GM12875 (cell line): ENCODE measurements around the gene CNTNAP5.
A peak's percentile ranks its signal among the peaks of the same experiment; 100 is the strongest.

ENCODE experiments used
- H3K4me3 ChIP-seq: one replicate; pipeline ENCODE4 v1.5.1; 2011; ENCODE audit warnings: low read depth, low read length, control low read depth
- TF ChIP-seq, protein P1 (sequence below): IDR thresholded peaks from 2 replicates; pipeline ENCODE4 v1.5.1; 2011; ENCODE audit warnings: low read depth, mild to moderate bottlenecking, control low read depth, inconsistent platforms, low read length, moderate library complexity, borderline replicate concordance; ENCODE audit not compliant: insufficient read depth

Gene CNTNAP5

DNA sequence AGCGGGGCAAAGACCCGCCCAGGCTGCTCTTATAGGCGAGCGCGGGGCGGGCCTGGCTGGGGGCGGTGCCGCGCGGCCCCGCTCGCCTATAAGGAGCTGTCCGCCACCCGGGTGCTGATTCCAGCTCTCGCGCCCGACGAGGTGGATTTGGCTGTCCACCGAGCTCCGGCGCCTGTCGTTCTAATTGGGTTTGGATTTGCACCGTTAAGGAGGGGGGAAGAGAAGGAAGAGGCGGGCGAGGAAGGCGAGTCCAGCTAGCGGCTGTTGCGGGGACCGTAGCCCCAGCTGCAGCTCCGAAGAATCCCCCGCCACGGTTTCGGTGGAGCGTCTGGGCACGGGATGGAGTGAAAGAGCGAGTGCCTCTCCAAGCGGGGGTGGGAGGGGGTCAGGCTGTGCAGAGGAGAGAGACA lies at the start of gene CNTNAP5:
Gene CNTNAP5 (plus strand): TSS at position 117 of the 410 bp plus-strand sequence. CDS start 364 bp downstream, outside the sequence.
- TF ChIP-seq, protein P1, sequence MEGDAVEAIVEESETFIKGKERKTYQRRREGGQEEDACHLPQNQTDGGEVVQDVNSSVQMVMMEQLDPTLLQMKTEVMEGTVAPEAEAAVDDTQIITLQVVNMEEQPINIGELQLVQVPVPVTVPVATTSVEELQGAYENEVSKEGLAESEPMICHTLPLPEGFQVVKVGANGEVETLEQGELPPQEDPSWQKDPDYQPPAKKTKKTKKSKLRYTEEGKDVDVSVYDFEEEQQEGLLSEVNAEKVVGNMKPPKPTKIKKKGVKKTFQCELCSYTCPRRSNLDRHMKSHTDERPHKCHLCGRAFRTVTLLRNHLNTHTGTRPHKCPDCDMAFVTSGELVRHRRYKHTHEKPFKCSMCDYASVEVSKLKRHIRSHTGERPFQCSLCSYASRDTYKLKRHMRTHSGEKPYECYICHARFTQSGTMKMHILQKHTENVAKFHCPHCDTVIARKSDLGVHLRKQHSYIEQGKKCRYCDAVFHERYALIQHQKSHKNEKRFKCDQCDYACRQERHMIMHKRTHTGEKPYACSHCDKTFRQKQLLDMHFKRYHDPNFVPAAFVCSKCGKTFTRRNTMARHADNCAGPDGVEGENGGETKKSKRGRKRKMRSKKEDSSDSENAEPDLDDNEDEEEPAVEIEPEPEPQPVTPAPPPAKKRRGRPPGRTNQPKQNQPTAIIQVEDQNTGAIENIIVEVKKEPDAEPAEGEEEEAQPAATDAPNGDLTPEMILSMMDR: no peak
- no peak within 1 kb of the TSS for H3K4me3 ChIP-seq

- TF ChIP-seq, protein P1: no peak
These were observed 48.9 kb upstream of the CNTNAP5 start for GRCh38 chr2:123976054-123976648.

GRCh38 chr2:123993728-123994323 lies 31.3 kb upstream of the CNTNAP5 start:
- H3K4me3 ChIP-seq: no peak overlapping the region
- TF ChIP-seq, protein P1: peak; percentile 48; the same call in 1 of the 2 replicates

More at GRCh38 chr2:123976054-123976648, 48.9 kb upstream of the CNTNAP5 start:
- H3K4me3 ChIP-seq: no peak overlapping the region

- no peak overlapping the region for H3K4me3 ChIP-seq
- TF ChIP-seq, protein P1: no peak
These were observed 25.4 kb upstream of the CNTNAP5 start for GRCh38 chr2:123999681-124000080.

DNA sequence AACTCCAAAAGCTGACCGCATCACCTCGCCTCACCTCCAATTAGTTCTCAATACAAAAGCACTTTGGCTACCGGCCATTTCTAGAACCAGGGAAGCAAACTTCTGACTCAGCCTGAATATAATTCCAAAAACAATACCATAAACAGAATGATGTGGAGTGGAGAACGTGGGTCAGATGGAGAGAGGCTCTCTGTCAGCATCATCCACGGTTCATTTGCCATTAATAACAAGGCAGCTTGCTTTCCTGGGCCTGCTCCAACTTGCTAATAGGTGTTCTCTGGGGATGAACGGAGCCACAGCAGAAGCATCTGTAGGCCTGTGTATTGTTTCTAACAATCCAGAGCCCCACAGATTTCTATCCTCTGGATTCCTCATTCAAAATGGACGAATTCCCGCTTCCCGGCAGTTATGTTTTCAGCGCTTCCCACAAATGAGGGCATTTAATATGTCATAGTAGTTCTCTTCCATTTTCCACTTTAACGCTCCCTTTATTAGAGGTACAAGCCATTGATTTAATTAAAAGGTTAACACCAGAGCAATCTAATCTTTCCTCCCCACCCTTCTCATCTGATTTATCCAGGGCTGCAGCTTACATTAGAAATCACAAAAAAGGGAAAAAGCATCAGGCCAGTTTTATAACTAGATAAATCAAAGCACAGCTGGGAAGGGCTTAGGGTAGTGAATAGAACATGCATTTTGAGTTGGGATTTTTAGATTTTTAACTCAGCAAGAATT lies 23.2 kb upstream of the CNTNAP5 start:
- TF ChIP-seq, protein P1: no peak

DNA sequence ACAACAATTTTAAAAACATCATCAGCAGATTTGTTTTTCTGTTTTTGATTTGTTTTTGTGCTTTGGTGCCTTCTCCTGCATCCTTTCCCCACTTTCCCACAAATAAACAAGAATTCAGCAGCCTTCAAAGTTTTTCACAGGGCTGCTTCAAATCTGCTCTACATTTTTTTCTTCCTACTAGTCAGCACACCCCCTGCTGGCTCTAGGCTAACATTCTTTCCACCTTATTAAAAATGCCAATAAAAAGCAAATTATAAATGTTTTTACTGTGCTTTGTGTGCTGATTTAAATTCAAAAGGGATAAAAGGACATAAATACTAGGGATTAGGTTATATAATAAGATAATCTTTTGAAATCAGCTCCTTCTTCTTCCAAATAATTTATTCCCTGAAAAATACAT lies 6.2 kb upstream of the CNTNAP5 start:
- TF ChIP-seq, protein P1: no peak
- H3K4me3 ChIP-seq: no peak overlapping the region

More for the DNA sequence above, 23.2 kb upstream of the CNTNAP5 start:
- H3K4me3 ChIP-seq: no peak overlapping the region
